HCT116 (cell line): ENCODE measurements around the gene MAML3. TPM values are rescaled to one million over a fixed set of nuclear protein-coding genes. Genes with fewer than 3 reads are reported as not detected.

Source experiments
- ATAC-seq: fragments of 200-7000 bp; cut with Tn5 transposase; 2 replicates; pipeline ENCODE4 v1.9.1; 2020; ENCODE audit warnings: mild to moderate bottlenecking, moderate library complexity
- BruUV-seq: library from RNA; stranded (reverse); fragments of 400-500 nt; replicated peaks from 2 replicates; lab custom pipeline; 2021; lab: Mats Ljungman, UMichigan
- CTCF ChIA-PET: fragments of 300-600 bp; sonication (Branson Sonifier 250); formaldehyde crosslinking; loops from one replicate; lab custom pipeline; 2021; ENCODE audit warnings: antibody characterized with exemption; lab: Charles Lee
- POLR2A ChIA-PET: fragments of 300-600, 350-600 bp; sonication (Branson Sonifier 250); formaldehyde crosslinking; loops from one replicate; lab custom pipeline; 2021; ENCODE audit warnings: antibody characterized with exemption; lab: Charles Lee
- RAD21 ChIA-PET, 2 experiments: fragments of 300-600 bp; sonication (Branson Sonifier 250); formaldehyde crosslinking; loops; one replicate each; lab custom pipeline; 2023; ENCODE audit warnings: low total read pairs in 2 of 2; ENCODE audit not compliant: uncharacterized antibody in 2 of 2, unreplicated experiment in 2 of 2, low non-redundant PET in 1 of 2; lab: Charles Lee
- DNase-seq: peaks from one replicate; pipeline ENCODE4 v3.0.0-alpha.2; 2010; ENCODE audit warnings: low read depth, low spot score
- H2AFZ ChIP-seq: fragments of 200-600 bp; shearing (Covaris generic), sonication (generic); 2 replicates; pipeline ENCODE4 v1.6.1; 2017; ENCODE audit warnings: low read depth, mixed run types, mixed read lengths, antibody characterized with exemption, low read length; ENCODE audit not compliant: poor library complexity, severe bottlenecking
- H3K27ac ChIP-seq: 2 replicates; pipeline ENCODE4 v1.5.1; 2012; ENCODE audit warnings: low read depth, low read length
- H3K27me3 ChIP-seq: fragments of 200-600 bp; sonication (generic); 2 replicates; pipeline ENCODE4 v1.6.1; 2016; ENCODE audit warnings: mixed run types, low read length, mixed read lengths; ENCODE audit not compliant: insufficient read depth
- H3K36me3 ChIP-seq, 2 experiments: fragments of 200-500 bp in 1 of 2; fragments of 200-600 bp in 1 of 2; sonication (Bioruptor generic) in 1 of 2; sonication (generic) in 1 of 2; 2 replicates each; pipeline versions ENCODE4 v1.5.1 to v1.6.1; 2014 to 2016; ENCODE audit warnings: low read length in 2 of 2, inconsistent platforms in 1 of 2, mixed read lengths in 1 of 2, mixed run types in 1 of 2; ENCODE audit not compliant: insufficient read depth in 2 of 2, control insufficient read depth in 1 of 2
- H3K4me1 ChIP-seq, 2 experiments: fragments of 200-600 bp in 1 of 2; sonication (generic) in 1 of 2; 2 replicates each; pipeline versions ENCODE4 v1.5.1 to v1.6.1; 2012 to 2017; ENCODE audit warnings: low read length in 2 of 2, inconsistent platforms in 1 of 2, mild to moderate bottlenecking in 1 of 2, mixed read lengths in 1 of 2, mixed run types in 1 of 2, moderate library complexity in 1 of 2; ENCODE audit not compliant: insufficient read depth in 2 of 2, control insufficient read depth in 1 of 2
- H3K4me2 ChIP-seq: fragments of 200-600 bp; sonication (generic); 2 replicates; pipeline ENCODE4 v1.6.1; 2017; ENCODE audit warnings: mixed run types, low read length, mixed read lengths
- H3K4me3 ChIP-seq, 2 experiments: fragments of 200-600 bp in 1 of 2; sonication (generic) in 1 of 2; replicated peaks in 1 of 2; 2 replicates each; pipeline ENCODE4 v1.5.1; 2011 to 2016; ENCODE audit warnings: low read length in 2 of 2, control low read depth in 1 of 2, low read depth in 1 of 2, mild to moderate bottlenecking in 1 of 2, mixed read lengths in 1 of 2, mixed run types in 1 of 2
- H3K79me2 ChIP-seq: fragments of 200-600 bp; sonication (generic); 2 replicates; pipeline ENCODE4 v1.6.1; 2017; ENCODE audit warnings: mild to moderate bottlenecking, mixed run types, low read length, moderate library complexity, mixed read lengths; ENCODE audit not compliant: insufficient read depth
- H3K9ac ChIP-seq: fragments of 200-600 bp; sonication (generic); 2 replicates; pipeline ENCODE4 v1.6.1; 2016; ENCODE audit warnings: low read length, mixed read lengths
- H3K9me2 ChIP-seq: fragments of 200-600 bp; sonication (generic), shearing (Covaris generic); 2 replicates; pipeline ENCODE4 v1.6.1; 2017; ENCODE audit warnings: mixed run types, mild to moderate bottlenecking, moderate library complexity; ENCODE audit not compliant: insufficient read depth
- H3K9me3 ChIP-seq, 2 experiments: fragments of 200-500 bp in 1 of 2; fragments of 200-600 bp in 1 of 2; sonication (Bioruptor generic) in 1 of 2; sonication (generic) in 1 of 2; 2 replicates each; pipeline ENCODE4 v1.6.1; 2014 to 2017; ENCODE audit warnings: low read length in 2 of 2, mixed read lengths in 2 of 2, inconsistent platforms in 1 of 2, low read depth in 1 of 2, mild to moderate bottlenecking in 1 of 2, mixed run types in 1 of 2, moderate library complexity in 1 of 2; ENCODE audit not compliant: control insufficient read depth in 1 of 2, insufficient read depth in 1 of 2
- H4K20me1 ChIP-seq: fragments of 200-600 bp; sonication (generic), shearing (Covaris generic); 2 replicates; pipeline ENCODE4 v1.6.1; 2017; ENCODE audit warnings: mixed run types, mild to moderate bottlenecking, moderate library complexity; ENCODE audit not compliant: insufficient read depth
- CEBPB ChIP-seq: IDR thresholded peaks from 2 replicates; pipeline ENCODE4 v1.6.1; 2012; ENCODE audit warnings: low read depth
- ELF1 ChIP-seq: IDR thresholded peaks from 2 replicates; pipeline ENCODE4 v1.6.1; 2012; ENCODE audit warnings: low read depth, borderline replicate concordance
- EZH2 ChIP-seq: fragments of 200-600 bp; sonication (generic); IDR thresholded peaks from 2 replicates; pipeline ENCODE4 v1.6.1; 2017; ENCODE audit warnings: antibody characterized with exemption, mixed run types
- JUND ChIP-seq: IDR thresholded peaks from 2 replicates; pipeline ENCODE4 v1.6.1; 2012
- POLR2A ChIP-seq: IDR thresholded peaks from 2 replicates; pipeline ENCODE4 v1.7.0; 2011; ENCODE audit warnings: borderline replicate concordance; ENCODE audit not compliant: insufficient read depth, insufficient read length; ENCODE audit errors: extremely low read depth
- POLR2AphosphoS5 ChIP-seq: IDR thresholded peaks from 2 replicates; pipeline ENCODE4 v1.6.1; 2011; ENCODE audit warnings: mild to moderate bottlenecking, low read depth, low read length, moderate library complexity
- RAD21 ChIP-seq: IDR thresholded peaks from 2 replicates; pipeline ENCODE4 v1.6.1; 2012; ENCODE audit warnings: low read depth, mild to moderate bottlenecking
- SIN3A ChIP-seq: IDR thresholded peaks from 2 replicates; pipeline ENCODE4 v1.6.1; 2012; ENCODE audit warnings: low read depth
- SP1 ChIP-seq: IDR thresholded peaks from 2 replicates; pipeline ENCODE4 v1.6.1; 2012; ENCODE audit warnings: low read depth
- SRF ChIP-seq: IDR thresholded peaks from 2 replicates; pipeline ENCODE4 v1.6.1; 2012; ENCODE audit warnings: low read depth
- TCF7L2 ChIP-seq: IDR thresholded peaks from 2 replicates; pipeline ENCODE4 v1.7.0; 2011; ENCODE audit warnings: borderline replicate concordance, inconsistent platforms; ENCODE audit not compliant: insufficient read depth, insufficient read length; ENCODE audit errors: extremely low read depth
- ZNF274 ChIP-seq: fragments of 200-500 bp; sonication (Bioruptor generic); IDR thresholded peaks from 2 replicates; pipeline ENCODE4 v1.6.1; 2014; ENCODE audit warnings: mild to moderate bottlenecking, low read depth, low read length, inconsistent platforms
- intact Hi-C: fragments of 100-400 bp; cut with micrococcal nuclease; formaldehyde crosslinking; loops from 2 replicates; pipeline ENCODE4 v1.10.0; 2022
- total RNA-seq: library from RNA; stranded (reverse); gene quantifications from one replicate; pipeline ENCODE4 v1.2.1, GENCODE V29; 2021; ENCODE audit not compliant: unreplicated experiment
- TF ChIP-seq, protein P1 (sequence below): IDR thresholded peaks from 2 replicates; pipeline ENCODE4 v1.6.1; 2012; ENCODE audit warnings: low read depth
- TF ChIP-seq, protein P2 (sequence below): IDR thresholded peaks from 2 replicates; pipeline ENCODE4 v1.6.1; 2011; ENCODE audit warnings: mild to moderate bottlenecking, low read length, moderate library complexity; ENCODE audit not compliant: insufficient replicate concordance; ENCODE audit errors: extremely low read depth
- TF ChIP-seq, protein P3 (sequence below): IDR thresholded peaks from 2 replicates; pipeline ENCODE4 v1.6.1; 2012

MAML3 gene
- total RNA-seq, 1 experiment from 2014 or later: 3.1 TPM

- DNase-seq (no peak), ATAC-seq (no peak)
- Histone ChIP-seq H4K20me1 (no peaks in the 10 kb centered on the region), H3K4me1 (no peaks in the 10 kb centered on the region), H3K27me3 (no peaks in the 10 kb centered on the region), H3K9ac (no peak overlapping the region), H3K36me3 (no peaks in the 10 kb centered on the region), H3K9me3 (no peaks in the 10 kb centered on the region), H3K27ac (no peak overlapping the region), H3K79me2 (no peaks in the 10 kb centered on the region), H3K9me2 (no peaks in the 10 kb centered on the region), H3K4me2 (no peak overlapping the region), H3K4me3 (no peak overlapping the region), H2AFZ (no peak overlapping the region)
- no TSS peak for BruUV-seq
- TF ChIP-seq, protein P1, sequence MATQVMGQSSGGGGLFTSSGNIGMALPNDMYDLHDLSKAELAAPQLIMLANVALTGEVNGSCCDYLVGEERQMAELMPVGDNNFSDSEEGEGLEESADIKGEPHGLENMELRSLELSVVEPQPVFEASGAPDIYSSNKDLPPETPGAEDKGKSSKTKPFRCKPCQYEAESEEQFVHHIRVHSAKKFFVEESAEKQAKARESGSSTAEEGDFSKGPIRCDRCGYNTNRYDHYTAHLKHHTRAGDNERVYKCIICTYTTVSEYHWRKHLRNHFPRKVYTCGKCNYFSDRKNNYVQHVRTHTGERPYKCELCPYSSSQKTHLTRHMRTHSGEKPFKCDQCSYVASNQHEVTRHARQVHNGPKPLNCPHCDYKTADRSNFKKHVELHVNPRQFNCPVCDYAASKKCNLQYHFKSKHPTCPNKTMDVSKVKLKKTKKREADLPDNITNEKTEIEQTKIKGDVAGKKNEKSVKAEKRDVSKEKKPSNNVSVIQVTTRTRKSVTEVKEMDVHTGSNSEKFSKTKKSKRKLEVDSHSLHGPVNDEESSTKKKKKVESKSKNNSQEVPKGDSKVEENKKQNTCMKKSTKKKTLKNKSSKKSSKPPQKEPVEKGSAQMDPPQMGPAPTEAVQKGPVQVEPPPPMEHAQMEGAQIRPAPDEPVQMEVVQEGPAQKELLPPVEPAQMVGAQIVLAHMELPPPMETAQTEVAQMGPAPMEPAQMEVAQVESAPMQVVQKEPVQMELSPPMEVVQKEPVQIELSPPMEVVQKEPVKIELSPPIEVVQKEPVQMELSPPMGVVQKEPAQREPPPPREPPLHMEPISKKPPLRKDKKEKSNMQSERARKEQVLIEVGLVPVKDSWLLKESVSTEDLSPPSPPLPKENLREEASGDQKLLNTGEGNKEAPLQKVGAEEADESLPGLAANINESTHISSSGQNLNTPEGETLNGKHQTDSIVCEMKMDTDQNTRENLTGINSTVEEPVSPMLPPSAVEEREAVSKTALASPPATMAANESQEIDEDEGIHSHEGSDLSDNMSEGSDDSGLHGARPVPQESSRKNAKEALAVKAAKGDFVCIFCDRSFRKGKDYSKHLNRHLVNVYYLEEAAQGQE: no peak
- no peak for TF ChIP-seq POLR2A
- TF ChIP-seq TCF7L2: no peak
- TF ChIP-seq, protein P2, sequence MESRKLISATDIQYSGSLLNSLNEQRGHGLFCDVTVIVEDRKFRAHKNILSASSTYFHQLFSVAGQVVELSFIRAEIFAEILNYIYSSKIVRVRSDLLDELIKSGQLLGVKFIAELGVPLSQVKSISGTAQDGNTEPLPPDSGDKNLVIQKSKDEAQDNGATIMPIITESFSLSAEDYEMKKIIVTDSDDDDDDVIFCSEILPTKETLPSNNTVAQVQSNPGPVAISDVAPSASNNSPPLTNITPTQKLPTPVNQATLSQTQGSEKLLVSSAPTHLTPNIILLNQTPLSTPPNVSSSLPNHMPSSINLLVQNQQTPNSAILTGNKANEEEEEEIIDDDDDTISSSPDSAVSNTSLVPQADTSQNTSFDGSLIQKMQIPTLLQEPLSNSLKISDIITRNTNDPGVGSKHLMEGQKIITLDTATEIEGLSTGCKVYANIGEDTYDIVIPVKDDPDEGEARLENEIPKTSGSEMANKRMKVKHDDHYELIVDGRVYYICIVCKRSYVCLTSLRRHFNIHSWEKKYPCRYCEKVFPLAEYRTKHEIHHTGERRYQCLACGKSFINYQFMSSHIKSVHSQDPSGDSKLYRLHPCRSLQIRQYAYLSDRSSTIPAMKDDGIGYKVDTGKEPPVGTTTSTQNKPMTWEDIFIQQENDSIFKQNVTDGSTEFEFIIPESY: no peak
- TF ChIP-seq RAD21: no peak
- TF ChIP-seq EZH2: no peak
- no peak for TF ChIP-seq ELF1
- no peak for TF ChIP-seq JUND
- TF ChIP-seq CEBPB: no peak
- TF ChIP-seq, protein P3, sequence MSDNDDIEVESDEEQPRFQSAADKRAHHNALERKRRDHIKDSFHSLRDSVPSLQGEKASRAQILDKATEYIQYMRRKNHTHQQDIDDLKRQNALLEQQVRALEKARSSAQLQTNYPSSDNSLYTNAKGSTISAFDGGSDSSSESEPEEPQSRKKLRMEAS: no peak
- TF ChIP-seq SRF: no peak
- TF ChIP-seq SP1: no peak
- no peak for TF ChIP-seq ZNF274
- TF ChIP-seq POLR2AphosphoS5: no peak
- TF ChIP-seq SIN3A: no peak
- ChIA-PET CTCF (no interaction called here), RAD21 (no interaction called here), POLR2A (no interaction called here)
- intact Hi-C loops: no loop called here
Observed at GRCh38 chr4:140195806-140196205, 41.8 kb upstream of the MAML3 start.
